HCT116 (cell line): ENCODE measurements around the gene UTF1. TPM values are rescaled to one million over a fixed set of nuclear protein-coding genes. Genes with fewer than 3 reads are reported as not detected.

Experiments
- ATAC-seq: fragments of 200-7000 bp; cut with Tn5 transposase; 2 replicates; pipeline ENCODE4 v1.9.1; 2020; ENCODE audit warnings: mild to moderate bottlenecking, moderate library complexity
- BruUV-seq: library from RNA; stranded (reverse); fragments of 400-500 nt; replicated peaks from 2 replicates; lab custom pipeline; 2021; lab: Mats Ljungman, UMichigan
- CTCF ChIA-PET: fragments of 300-600 bp; sonication (Branson Sonifier 250); formaldehyde crosslinking; loops from one replicate; lab custom pipeline; 2021; ENCODE audit warnings: antibody characterized with exemption; lab: Charles Lee
- POLR2A ChIA-PET: fragments of 300-600, 350-600 bp; sonication (Branson Sonifier 250); formaldehyde crosslinking; loops from one replicate; lab custom pipeline; 2021; ENCODE audit warnings: antibody characterized with exemption; lab: Charles Lee
- RAD21 ChIA-PET, 2 experiments: fragments of 300-600 bp; sonication (Branson Sonifier 250); formaldehyde crosslinking; loops; one replicate each; lab custom pipeline; 2023; ENCODE audit warnings: low total read pairs in 2 of 2; ENCODE audit not compliant: uncharacterized antibody in 2 of 2, unreplicated experiment in 2 of 2, low non-redundant PET in 1 of 2; lab: Charles Lee
- DNase-seq: peaks from one replicate; pipeline ENCODE4 v3.0.0-alpha.2; 2010; ENCODE audit warnings: low read depth, low spot score
- H2AFZ ChIP-seq: fragments of 200-600 bp; shearing (Covaris generic), sonication (generic); 2 replicates; pipeline ENCODE4 v1.6.1; 2017; ENCODE audit warnings: low read depth, mixed run types, mixed read lengths, antibody characterized with exemption, low read length; ENCODE audit not compliant: poor library complexity, severe bottlenecking
- H3K27ac ChIP-seq: 2 replicates; pipeline ENCODE4 v1.5.1; 2012; ENCODE audit warnings: low read depth, low read length
- H3K27me3 ChIP-seq: fragments of 200-600 bp; sonication (generic); 2 replicates; pipeline ENCODE4 v1.6.1; 2016; ENCODE audit warnings: mixed run types, low read length, mixed read lengths; ENCODE audit not compliant: insufficient read depth
- H3K36me3 ChIP-seq, 2 experiments: fragments of 200-500 bp in 1 of 2; fragments of 200-600 bp in 1 of 2; sonication (Bioruptor generic) in 1 of 2; sonication (generic) in 1 of 2; 2 replicates each; pipeline versions ENCODE4 v1.5.1 to v1.6.1; 2014 to 2016; ENCODE audit warnings: low read length in 2 of 2, inconsistent platforms in 1 of 2, mixed read lengths in 1 of 2, mixed run types in 1 of 2; ENCODE audit not compliant: insufficient read depth in 2 of 2, control insufficient read depth in 1 of 2
- H3K4me1 ChIP-seq, 2 experiments: fragments of 200-600 bp in 1 of 2; sonication (generic) in 1 of 2; 2 replicates each; pipeline versions ENCODE4 v1.5.1 to v1.6.1; 2012 to 2017; ENCODE audit warnings: low read length in 2 of 2, inconsistent platforms in 1 of 2, mild to moderate bottlenecking in 1 of 2, mixed read lengths in 1 of 2, mixed run types in 1 of 2, moderate library complexity in 1 of 2; ENCODE audit not compliant: insufficient read depth in 2 of 2, control insufficient read depth in 1 of 2
- H3K4me2 ChIP-seq: fragments of 200-600 bp; sonication (generic); 2 replicates; pipeline ENCODE4 v1.6.1; 2017; ENCODE audit warnings: mixed run types, low read length, mixed read lengths
- H3K4me3 ChIP-seq, 2 experiments: fragments of 200-600 bp in 1 of 2; sonication (generic) in 1 of 2; replicated peaks in 1 of 2; 2 replicates each; pipeline ENCODE4 v1.5.1; 2011 to 2016; ENCODE audit warnings: low read length in 2 of 2, control low read depth in 1 of 2, low read depth in 1 of 2, mild to moderate bottlenecking in 1 of 2, mixed read lengths in 1 of 2, mixed run types in 1 of 2
- H3K79me2 ChIP-seq: fragments of 200-600 bp; sonication (generic); 2 replicates; pipeline ENCODE4 v1.6.1; 2017; ENCODE audit warnings: mild to moderate bottlenecking, mixed run types, low read length, moderate library complexity, mixed read lengths; ENCODE audit not compliant: insufficient read depth
- H3K9ac ChIP-seq: fragments of 200-600 bp; sonication (generic); 2 replicates; pipeline ENCODE4 v1.6.1; 2016; ENCODE audit warnings: low read length, mixed read lengths
- H3K9me2 ChIP-seq: fragments of 200-600 bp; sonication (generic), shearing (Covaris generic); 2 replicates; pipeline ENCODE4 v1.6.1; 2017; ENCODE audit warnings: mixed run types, mild to moderate bottlenecking, moderate library complexity; ENCODE audit not compliant: insufficient read depth
- H3K9me3 ChIP-seq, 2 experiments: fragments of 200-500 bp in 1 of 2; fragments of 200-600 bp in 1 of 2; sonication (Bioruptor generic) in 1 of 2; sonication (generic) in 1 of 2; 2 replicates each; pipeline ENCODE4 v1.6.1; 2014 to 2017; ENCODE audit warnings: low read length in 2 of 2, mixed read lengths in 2 of 2, inconsistent platforms in 1 of 2, low read depth in 1 of 2, mild to moderate bottlenecking in 1 of 2, mixed run types in 1 of 2, moderate library complexity in 1 of 2; ENCODE audit not compliant: control insufficient read depth in 1 of 2, insufficient read depth in 1 of 2
- H4K20me1 ChIP-seq: fragments of 200-600 bp; sonication (generic), shearing (Covaris generic); 2 replicates; pipeline ENCODE4 v1.6.1; 2017; ENCODE audit warnings: mixed run types, mild to moderate bottlenecking, moderate library complexity; ENCODE audit not compliant: insufficient read depth
- ATF3 ChIP-seq: IDR thresholded peaks from 2 replicates; pipeline ENCODE4 v1.6.1; 2012
- CBX3 ChIP-seq: IDR thresholded peaks from 2 replicates; pipeline ENCODE4 v1.6.1; 2012; ENCODE audit warnings: low read depth
- CEBPB ChIP-seq: IDR thresholded peaks from 2 replicates; pipeline ENCODE4 v1.6.1; 2012; ENCODE audit warnings: low read depth
- EGR1 ChIP-seq: IDR thresholded peaks from 2 replicates; pipeline ENCODE4 v1.6.1; 2012; ENCODE audit warnings: low read depth
- ELF1 ChIP-seq: IDR thresholded peaks from 2 replicates; pipeline ENCODE4 v1.6.1; 2012; ENCODE audit warnings: low read depth, borderline replicate concordance
- EZH2 ChIP-seq: fragments of 200-600 bp; sonication (generic); IDR thresholded peaks from 2 replicates; pipeline ENCODE4 v1.6.1; 2017; ENCODE audit warnings: antibody characterized with exemption, mixed run types
- EZH2phosphoT487 ChIP-seq: fragments of 200-600 bp; IDR thresholded peaks from 2 replicates; pipeline ENCODE4 v1.6.1; 2018; ENCODE audit warnings: antibody characterized with exemption, borderline replicate concordance
- MAX ChIP-seq: IDR thresholded peaks from 2 replicates; pipeline ENCODE4 v1.6.1; 2012
- POLR2A ChIP-seq: IDR thresholded peaks from 2 replicates; pipeline ENCODE4 v1.7.0; 2011; ENCODE audit warnings: borderline replicate concordance; ENCODE audit not compliant: insufficient read depth, insufficient read length; ENCODE audit errors: extremely low read depth
- TCF7L2 ChIP-seq: IDR thresholded peaks from 2 replicates; pipeline ENCODE4 v1.7.0; 2011; ENCODE audit warnings: borderline replicate concordance, inconsistent platforms; ENCODE audit not compliant: insufficient read depth, insufficient read length; ENCODE audit errors: extremely low read depth
- YY1 ChIP-seq: IDR thresholded peaks from 2 replicates; pipeline ENCODE4 v1.6.1; 2011; ENCODE audit warnings: low read length, low read depth, moderate library complexity, mild to moderate bottlenecking; ENCODE audit not compliant: insufficient replicate concordance; ENCODE audit errors: extremely low read depth
- ZNF274 ChIP-seq: fragments of 200-500 bp; sonication (Bioruptor generic); IDR thresholded peaks from 2 replicates; pipeline ENCODE4 v1.6.1; 2014; ENCODE audit warnings: mild to moderate bottlenecking, low read depth, low read length, inconsistent platforms
- intact Hi-C: fragments of 100-400 bp; cut with micrococcal nuclease; formaldehyde crosslinking; loops from 2 replicates; pipeline ENCODE4 v1.10.0; 2022
- total RNA-seq: library from RNA; stranded (reverse); gene quantifications from one replicate; pipeline ENCODE4 v1.2.1, GENCODE V29; 2021; ENCODE audit not compliant: unreplicated experiment

The UTF1 gene
- total RNA-seq, 1 experiment from 2014 or later = not detected

- Histone ChIP-seq H3K27ac (no peak overlapping the region), H3K9me2 (no peaks in the 10 kb centered on the region), H3K9ac (no peak overlapping the region), H2AFZ (no peak overlapping the region), H3K4me3 (no peak overlapping the region), H3K79me2 (no peaks in the 10 kb centered on the region)
- RAD21 ChIA-PET = no interaction called here
- CTCF ChIA-PET = no interaction called here
- no peak for TF ChIP-seq YY1
- TF ChIP-seq POLR2A = no peak
- no peak for TF ChIP-seq EGR1
- no peak for TF ChIP-seq CEBPB
- TF ChIP-seq EZH2phosphoT487 = no peak
- no peak for TF ChIP-seq MAX
- no peak for TF ChIP-seq ELF1
- TF ChIP-seq CBX3 = no peak
- TF ChIP-seq TCF7L2 = no peak
- TF ChIP-seq ZNF274 = no peak
- no peak for TF ChIP-seq ATF3
- no peak for TF ChIP-seq EZH2
- TF ChIP-seq, all 23 proteins: peak for 0
- Histone ChIP-seq H3K27me3 (no peaks in the 10 kb centered on the region), H3K4me2 (no peak overlapping the region), H4K20me1 (no peaks in the 10 kb centered on the region), H3K9me3 (no peaks in the 10 kb centered on the region), H3K36me3 (no peaks in the 10 kb centered on the region), H3K4me1 (peaks cover 0 to 9% of the 10 kb centered on the region in 2 experiments; a peak in 1 of 4 replicates)
- intact Hi-C loops = no loop called here
- DNase-seq (no peak), ATAC-seq (no peak)
- POLR2A ChIA-PET = no interaction called here
- no TSS peak for BruUV-seq
Measured at GRCh38 chr10:133243593-133243992, 13.6 kb downstream of the UTF1 start.
